CD4-positive, alpha-beta memory T cell (primary cell): ENCODE results near the gene C16orf46. TPM values are rescaled to one million over a fixed set of nuclear protein-coding genes. Genes with fewer than 3 reads are reported as not detected.

Experiments
- CTCF ChIA-PET: fragments of 350-600 bp; sonication (Branson Sonifier 250); formaldehyde crosslinking; loops from one replicate; lab custom pipeline; 2021; ENCODE audit warnings: inconsistent platforms; ENCODE audit not compliant: partially characterized antibody; lab: Charles Lee
- POLR2A ChIA-PET: fragments of 350-600 bp; sonication (Branson Sonifier 250); formaldehyde crosslinking; loops from one replicate; lab custom pipeline; 2021; ENCODE audit not compliant: partially characterized antibody; lab: Charles Lee
- DNase-seq, 5 donors: peaks; one replicate each; pipeline versions ENCODE4 v3.0.0 to v3.0.0-alpha.2; 2020 to 2022; ENCODE audit warnings: mixed read lengths in 1 of 5
- H3K27ac ChIP-seq: one replicate; pipeline ENCODE4 v1.7.0; 2013; ENCODE audit warnings: low read depth, low read length
- H3K27me3 ChIP-seq: 2 replicates; pipeline ENCODE4 v1.7.0; 2013; ENCODE audit warnings: mild to moderate bottlenecking, low read length, moderate library complexity; ENCODE audit not compliant: insufficient read depth
- H3K36me3 ChIP-seq: 2 replicates; pipeline ENCODE4 v1.7.0; 2013; ENCODE audit warnings: mild to moderate bottlenecking, low read length, moderate library complexity; ENCODE audit not compliant: insufficient read depth
- H3K4me1 ChIP-seq: 2 replicates; pipeline ENCODE4 v1.7.0; 2013; ENCODE audit warnings: mild to moderate bottlenecking, low read length, moderate library complexity; ENCODE audit not compliant: insufficient read depth
- H3K4me3 ChIP-seq, 2 donors: one replicate each; pipeline ENCODE4 v1.7.0; 2013; ENCODE audit warnings: low read length in 2 of 2, mild to moderate bottlenecking in 1 of 2
- H3K9me3 ChIP-seq, 2 donors: one replicate each; pipeline ENCODE4 v1.7.0; 2013; ENCODE audit warnings: low read length in 2 of 2, control low read depth in 1 of 2; ENCODE audit not compliant: control insufficient read depth in 1 of 2
- H3K27ac Mint-ChIP-seq, 7 donors: one replicate each; pipeline ENCODE4 v1.8.0; 2020 to 2021; ENCODE audit warnings: mixed read lengths in 7 of 7, mild to moderate bottlenecking in 6 of 7, inconsistent platforms in 3 of 7, moderate library complexity in 3 of 7
- H3K27me3 Mint-ChIP-seq, 2 donors: one replicate each; pipeline ENCODE4 v1.8.0; 2020 to 2021; ENCODE audit warnings: mixed read lengths in 2 of 2
- H3K36me3 Mint-ChIP-seq, 2 donors: one replicate each; pipeline ENCODE4 v1.8.0; 2020 to 2021; ENCODE audit warnings: mixed read lengths in 2 of 2, inconsistent platforms in 1 of 2, mild to moderate bottlenecking in 1 of 2
- H3K4me1 Mint-ChIP-seq, 4 donors: one replicate each; pipeline ENCODE4 v1.8.0; 2020 to 2021; ENCODE audit warnings: mixed read lengths in 4 of 4, mild to moderate bottlenecking in 1 of 4
- H3K4me3 Mint-ChIP-seq, 8 donors: one replicate each; pipeline ENCODE4 v1.8.0; 2020 to 2021; ENCODE audit warnings: mixed read lengths in 8 of 8, mild to moderate bottlenecking in 7 of 8, moderate library complexity in 6 of 8, inconsistent platforms in 3 of 8
- H3K9me3 Mint-ChIP-seq, 8 donors: one replicate each; pipeline ENCODE4 v1.8.0; 2020 to 2021; ENCODE audit warnings: mixed read lengths in 8 of 8, mild to moderate bottlenecking in 5 of 8, inconsistent platforms in 3 of 8, moderate library complexity in 1 of 8
- intact Hi-C: fragments of 100-400 bp; cut with micrococcal nuclease; formaldehyde crosslinking; loops from one replicate; pipeline ENCODE4 v1.15.1; 2023
- polyA plus RNA-seq, 2 donors: library from polyadenylated mRNA; unstranded; fragments of 300-500 nt; fragmentation: Illumina TruSeq; gene quantifications; one replicate each; pipeline ENCODE4 v1.2.3, GENCODE V29; 2021
- total RNA-seq, 2 experiments: library from RNA; stranded (reverse); gene quantifications; one replicate each; pipeline ENCODE4 v1.2.3, GENCODE V29; 2021

C16orf46 gene
- total and polyA plus RNA-seq, 4 experiments from 2014 or later, result 0.29 to 0.49 TPM; not detected in 2

GRCh38 chr16:81061307-81061640, 15.8 kb downstream of the C16orf46 start:
- Histone ChIP-seq H3K9me3 (no peaks in the 10 kb centered on the region), H3K27ac (no peak overlapping the region), H3K36me3 (no peaks in the 10 kb centered on the region), H3K27me3 (no peaks in the 10 kb centered on the region), H3K4me1 (no peaks in the 10 kb centered on the region), H3K4me3 (no peak overlapping the region)
- Mint-ChIP-seq H3K4me3 (no peak overlapping the region), H3K27ac (no peak overlapping the region), H3K4me1 (no peaks in the 10 kb centered on the region), H3K9me3 (no peaks in the 10 kb centered on the region), H3K27me3 (no peaks in the 10 kb centered on the region), H3K36me3 (no peaks in the 10 kb centered on the region)
- POLR2A ChIA-PET, result no interaction called here
- intact Hi-C loops, result no loop called here
- CTCF ChIA-PET, result interaction anchor here (1.2 kb wide), 1 partner anchor 11 kb away, joined by 3 read pairs; no protein-coding TSS in a partner anchor
- DNase-seq, result no peak

- Mint-ChIP-seq H3K27me3 (no peaks in the 10 kb centered on the region), H3K9me3 (no peaks in the 10 kb centered on the region), H3K36me3 (no peaks in the 10 kb centered on the region), H3K4me1 (no peaks in the 10 kb centered on the region), H3K27ac (no peak overlapping the region), H3K4me3 (no peak overlapping the region)
- intact Hi-C loops, result no loop called here
- ChIA-PET CTCF (interaction anchor here (1.2 kb wide), 1 partner anchor 12 kb away, joined by 3 read pairs; no protein-coding TSS in a partner anchor), POLR2A (no interaction called here)
- Histone ChIP-seq H3K9me3 (no peaks in the 10 kb centered on the region), H3K27me3 (no peaks in the 10 kb centered on the region), H3K4me1 (no peaks in the 10 kb centered on the region), H3K27ac (no peak overlapping the region), H3K36me3 (no peaks in the 10 kb centered on the region), H3K4me3 (no peak overlapping the region)
- DNase-seq, result no peak
Measured at GRCh38 chr16:81060576-81061306, 16.3 kb downstream of the C16orf46 start.

GRCh38 chr16:81053761-81054160, 23.3 kb downstream of the C16orf46 start:
- CTCF ChIA-PET, result interaction anchor here (1.0 kb wide), 1 partner anchor 18 kb away, joined by 3 read pairs; the partner anchor contains the start of gene ATMIN
- Mint-ChIP-seq H3K9me3 (peaks cover 0 to 23% (median 17%) of the 10 kb centered on the region in 8 donors), H3K4me3 (no peak overlapping the region), H3K4me1 (no peaks in the 10 kb centered on the region), H3K27ac (no peak overlapping the region), H3K27me3 (peaks cover 0 to 3% of the 10 kb centered on the region in 2 donors), H3K36me3 (peaks cover 6 to 13% of the 10 kb centered on the region in 2 donors)
- no peaks in the 10 kb centered on the region for H3K36me3 ChIP-seq
- H3K27me3 ChIP-seq, result no peaks in the 10 kb centered on the region
- intact Hi-C loops, result no loop called here
- H3K27ac ChIP-seq, result no peak overlapping the region
- no peaks in the 10 kb centered on the region for H3K9me3 ChIP-seq
- POLR2A ChIA-PET, result no interaction called here
- no peaks in the 10 kb centered on the region for H3K4me1 ChIP-seq
- no peak overlapping the region for H3K4me3 ChIP-seq
- DNase-seq, result no peak

- Histone ChIP-seq H3K9me3 (no peaks in the 10 kb centered on the region), H3K4me3 (no peak overlapping the region), H3K36me3 (peaks cover 35% of the 10 kb centered on the region), H3K27ac (no peak overlapping the region), H3K27me3 (no peaks in the 10 kb centered on the region), H3K4me1 (peaks cover 10% of the 10 kb centered on the region)
- Mint-ChIP-seq H3K4me3 (no peak overlapping the region), H3K36me3 (peaks cover 51 to 57% of the 10 kb centered on the region in 2 donors), H3K9me3 (peaks cover 0 to 2% (median 0%) of the 10 kb centered on the region in 8 donors), H3K4me1 (peaks cover 8 to 23% (median 14%) of the 10 kb centered on the region in 4 donors), H3K27ac (no peak overlapping the region), H3K27me3 (no peaks in the 10 kb centered on the region)
- ChIA-PET CTCF (no interaction called here), POLR2A (no interaction called here)
- DNase-seq, result no peak
- intact Hi-C loops, result no loop called here
Measured at GRCh38 chr16:81042821-81043220, 34.2 kb downstream of the C16orf46 start.

GRCh38 chr16:81041696-81042095, 35.3 kb downstream of the C16orf46 start:
- ChIA-PET POLR2A (no interaction called here), CTCF (no interaction called here)
- Histone ChIP-seq H3K4me3 (no peak overlapping the region), H3K36me3 (peaks cover 35% of the 10 kb centered on the region), H3K4me1 (peaks cover 21% of the 10 kb centered on the region), H3K27ac (no peak overlapping the region), H3K27me3 (no peaks in the 10 kb centered on the region), H3K9me3 (no peaks in the 10 kb centered on the region)
- DNase-seq, result no peak
- peaks cover 0 to 2% (median 0%) of the 10 kb centered on the region in 8 donors for H3K9me3 Mint-ChIP-seq
- no peaks in the 10 kb centered on the region for H3K27me3 Mint-ChIP-seq
- intact Hi-C loops, result no loop called here
- H3K4me1 Mint-ChIP-seq, result peaks cover 17 to 34% (median 24%) of the 10 kb centered on the region in 4 donors
- H3K36me3 Mint-ChIP-seq, result peaks cover 50 to 53% of the 10 kb centered on the region in 2 donors
- no peak overlapping the region for H3K27ac Mint-ChIP-seq
- no peak overlapping the region for H3K4me3 Mint-ChIP-seq

- no peak overlapping the region for H3K4me3 Mint-ChIP-seq
- no peak for DNase-seq
- H3K9me3 Mint-ChIP-seq, result peaks cover 0 to 2% (median 0%) of the 10 kb centered on the region in 8 donors
- no peaks in the 10 kb centered on the region for H3K27me3 Mint-ChIP-seq
- Histone ChIP-seq H3K9me3 (no peaks in the 10 kb centered on the region), H3K27me3 (no peaks in the 10 kb centered on the region), H3K36me3 (peaks cover 35% of the 10 kb centered on the region), H3K4me1 (peaks cover 25% of the 10 kb centered on the region), H3K4me3 (no peak overlapping the region), H3K27ac (no peak overlapping the region)
- H3K4me1 Mint-ChIP-seq, result peaks cover 20 to 38% (median 28%) of the 10 kb centered on the region in 4 donors
- ChIA-PET POLR2A (no interaction called here), CTCF (no interaction called here)
- intact Hi-C loops, result no loop called here
- peak overlapping the region in 2 of 7 donors; percentile 23 to 53 for H3K27ac Mint-ChIP-seq
- H3K36me3 Mint-ChIP-seq, result peaks cover 50 to 53% of the 10 kb centered on the region in 2 donors
Measured at GRCh38 chr16:81040842-81041241, 36.2 kb downstream of the C16orf46 start.

GRCh38 chr16:81040131-81040530, 36.9 kb downstream of the C16orf46 start:
- Histone ChIP-seq H3K4me1 (peaks cover 28% of the 10 kb centered on the region), H3K9me3 (no peaks in the 10 kb centered on the region), H3K4me3 (no peak overlapping the region), H3K36me3 (peaks cover 35% of the 10 kb centered on the region), H3K27ac (no peak overlapping the region), H3K27me3 (no peaks in the 10 kb centered on the region)
- Mint-ChIP-seq H3K27ac (peak overlapping the region in 1 of 7 donors; percentile 53), H3K9me3 (peaks cover 0 to 2% (median 0%) of the 10 kb centered on the region in 8 donors), H3K36me3 (peaks cover 45 to 48% of the 10 kb centered on the region in 2 donors), H3K4me1 (peaks cover 21 to 41% (median 29%) of the 10 kb centered on the region in 4 donors), H3K4me3 (no peak overlapping the region), H3K27me3 (no peaks in the 10 kb centered on the region)
- no peak for DNase-seq
- POLR2A ChIA-PET, result no interaction called here
- CTCF ChIA-PET, result no interaction called here
- intact Hi-C loops, result no loop called here
